Type B pancreatic cell (in vitro differentiated cells): ENCODE measurements around the gene OPA1. TPM values are rescaled to one million over a fixed set of nuclear protein-coding genes. Genes with fewer than 3 reads are reported as not detected.

Experiments used
- DNase-seq: peaks from one replicate; pipeline ENCODE4 v3.0.0; 2021; ENCODE audit warnings: mixed read lengths; ENCODE audit not compliant: unreplicated experiment; ENCODE audit errors: extremely low spot score
- H3K27ac Mint-ChIP-seq: 2 replicates; pipeline ENCODE4 v1.8.0; 2021; ENCODE audit warnings: mild to moderate bottlenecking, mixed read lengths
- H3K27me3 Mint-ChIP-seq: 2 replicates; pipeline ENCODE4 v1.8.0; 2021; ENCODE audit warnings: mixed read lengths
- H3K36me3 Mint-ChIP-seq: 2 replicates; pipeline ENCODE4 v1.8.0; 2021; ENCODE audit warnings: mixed read lengths
- H3K4me1 Mint-ChIP-seq: one replicate; pipeline ENCODE4 v1.8.0; 2021; ENCODE audit warnings: mixed read lengths; ENCODE audit not compliant: unreplicated experiment
- H3K4me3 Mint-ChIP-seq: 2 replicates; pipeline ENCODE4 v1.8.0; 2021; ENCODE audit warnings: mild to moderate bottlenecking, mixed read lengths
- H3K9me3 Mint-ChIP-seq: 2 replicates; pipeline ENCODE4 v1.8.0; 2021; ENCODE audit warnings: mixed read lengths
- long read RNA-seq: library from polyadenylated mRNA; unstranded; transcript quantifications from one replicate; pipeline ENCODE4 v2.0.0, GENCODE V29; 2020
- total RNA-seq: library from RNA; stranded (reverse); gene quantifications from 2 replicates; pipeline ENCODE4 v1.2.1, GENCODE V29; 2021; ENCODE audit warnings: low replicate concordance
- TF ChIP-seq, protein P1 (sequence below): fragments of 200-600 bp; sonication (generic); conservative IDR thresholded peaks from 2 replicates; pipeline ENCODE4 v1.5.0; 2021; ENCODE audit warnings: antibody characterized with exemption, mild to moderate bottlenecking

The OPA1 gene, protein sequence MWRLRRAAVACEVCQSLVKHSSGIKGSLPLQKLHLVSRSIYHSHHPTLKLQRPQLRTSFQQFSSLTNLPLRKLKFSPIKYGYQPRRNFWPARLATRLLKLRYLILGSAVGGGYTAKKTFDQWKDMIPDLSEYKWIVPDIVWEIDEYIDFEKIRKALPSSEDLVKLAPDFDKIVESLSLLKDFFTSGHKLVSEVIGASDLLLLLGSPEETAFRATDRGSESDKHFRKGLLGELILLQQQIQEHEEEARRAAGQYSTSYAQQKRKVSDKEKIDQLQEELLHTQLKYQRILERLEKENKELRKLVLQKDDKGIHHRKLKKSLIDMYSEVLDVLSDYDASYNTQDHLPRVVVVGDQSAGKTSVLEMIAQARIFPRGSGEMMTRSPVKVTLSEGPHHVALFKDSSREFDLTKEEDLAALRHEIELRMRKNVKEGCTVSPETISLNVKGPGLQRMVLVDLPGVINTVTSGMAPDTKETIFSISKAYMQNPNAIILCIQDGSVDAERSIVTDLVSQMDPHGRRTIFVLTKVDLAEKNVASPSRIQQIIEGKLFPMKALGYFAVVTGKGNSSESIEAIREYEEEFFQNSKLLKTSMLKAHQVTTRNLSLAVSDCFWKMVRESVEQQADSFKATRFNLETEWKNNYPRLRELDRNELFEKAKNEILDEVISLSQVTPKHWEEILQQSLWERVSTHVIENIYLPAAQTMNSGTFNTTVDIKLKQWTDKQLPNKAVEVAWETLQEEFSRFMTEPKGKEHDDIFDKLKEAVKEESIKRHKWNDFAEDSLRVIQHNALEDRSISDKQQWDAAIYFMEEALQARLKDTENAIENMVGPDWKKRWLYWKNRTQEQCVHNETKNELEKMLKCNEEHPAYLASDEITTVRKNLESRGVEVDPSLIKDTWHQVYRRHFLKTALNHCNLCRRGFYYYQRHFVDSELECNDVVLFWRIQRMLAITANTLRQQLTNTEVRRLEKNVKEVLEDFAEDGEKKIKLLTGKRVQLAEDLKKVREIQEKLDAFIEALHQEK
- total RNA-seq: 56.5 and 57.7 TPM in 2 replicates
- long read RNA-seq, full-length matches to known transcripts: 42 of 71 reads
- long read RNA-seq, partial matches to known transcripts: 13 of 71 reads
- long read RNA-seq, other reads (novel, unspliced or antisense): 16 of 71 reads

DNA sequence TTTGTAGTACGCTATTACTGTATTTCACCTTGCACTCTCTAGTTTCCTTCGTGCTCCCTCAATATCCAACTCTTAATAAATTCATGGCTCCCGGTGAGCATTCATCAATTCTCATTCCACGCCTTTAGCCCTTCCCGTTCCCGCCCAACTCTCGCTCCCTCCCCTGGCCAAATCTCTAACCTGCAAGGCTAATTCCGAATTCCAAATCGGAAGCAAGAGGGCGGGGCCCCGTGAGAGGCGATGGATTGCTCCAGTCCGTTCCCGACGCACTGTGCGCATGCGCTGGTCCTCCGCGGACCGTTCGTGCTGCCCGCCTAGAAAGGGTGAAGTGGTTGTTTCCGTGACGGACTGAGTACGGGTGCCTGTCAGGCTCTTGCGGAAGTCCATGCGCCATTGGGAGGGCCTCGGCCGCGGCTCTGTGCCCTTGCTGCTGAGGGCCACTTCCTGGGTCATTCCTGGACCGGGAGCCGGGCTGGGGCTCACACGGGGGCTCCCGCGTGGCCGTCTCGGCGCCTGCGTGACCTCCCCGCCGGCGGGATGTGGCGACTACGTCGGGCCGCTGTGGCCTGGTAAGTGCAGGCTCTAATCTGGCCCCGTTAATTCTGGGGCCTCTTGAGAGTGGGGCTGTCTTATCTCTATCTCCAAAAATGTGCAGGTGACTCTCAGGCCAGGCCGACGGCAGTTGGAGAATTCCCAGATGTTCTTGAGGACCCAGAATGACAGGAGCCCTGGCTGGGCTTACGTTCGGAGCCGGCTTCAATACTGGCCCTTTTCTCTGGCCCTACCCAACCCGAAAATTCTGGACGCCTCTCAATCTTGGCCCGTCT is at the start of gene OPA1:
Gene OPA1 (plus strand): TSS at position 368 of the 827 bp plus-strand sequence. CDS start 170 bp downstream, at position 538.
- Mint-ChIP-seq H3K27ac (peak within 1 kb of the TSS; percentile 97), H3K9me3 (no peaks in the 10 kb centered on the region), H3K27me3 (no peaks in the 10 kb centered on the region), H3K4me1 (peaks cover 31% of the 10 kb centered on the region), H3K36me3 (peaks cover 12% of the 10 kb centered on the region), H3K4me3 (peak within 1 kb of the TSS; percentile 98)
- TF ChIP-seq, protein P1, sequence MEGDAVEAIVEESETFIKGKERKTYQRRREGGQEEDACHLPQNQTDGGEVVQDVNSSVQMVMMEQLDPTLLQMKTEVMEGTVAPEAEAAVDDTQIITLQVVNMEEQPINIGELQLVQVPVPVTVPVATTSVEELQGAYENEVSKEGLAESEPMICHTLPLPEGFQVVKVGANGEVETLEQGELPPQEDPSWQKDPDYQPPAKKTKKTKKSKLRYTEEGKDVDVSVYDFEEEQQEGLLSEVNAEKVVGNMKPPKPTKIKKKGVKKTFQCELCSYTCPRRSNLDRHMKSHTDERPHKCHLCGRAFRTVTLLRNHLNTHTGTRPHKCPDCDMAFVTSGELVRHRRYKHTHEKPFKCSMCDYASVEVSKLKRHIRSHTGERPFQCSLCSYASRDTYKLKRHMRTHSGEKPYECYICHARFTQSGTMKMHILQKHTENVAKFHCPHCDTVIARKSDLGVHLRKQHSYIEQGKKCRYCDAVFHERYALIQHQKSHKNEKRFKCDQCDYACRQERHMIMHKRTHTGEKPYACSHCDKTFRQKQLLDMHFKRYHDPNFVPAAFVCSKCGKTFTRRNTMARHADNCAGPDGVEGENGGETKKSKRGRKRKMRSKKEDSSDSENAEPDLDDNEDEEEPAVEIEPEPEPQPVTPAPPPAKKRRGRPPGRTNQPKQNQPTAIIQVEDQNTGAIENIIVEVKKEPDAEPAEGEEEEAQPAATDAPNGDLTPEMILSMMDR: peak; percentile 59
- DNase-seq: peak; percentile 98

DNA sequence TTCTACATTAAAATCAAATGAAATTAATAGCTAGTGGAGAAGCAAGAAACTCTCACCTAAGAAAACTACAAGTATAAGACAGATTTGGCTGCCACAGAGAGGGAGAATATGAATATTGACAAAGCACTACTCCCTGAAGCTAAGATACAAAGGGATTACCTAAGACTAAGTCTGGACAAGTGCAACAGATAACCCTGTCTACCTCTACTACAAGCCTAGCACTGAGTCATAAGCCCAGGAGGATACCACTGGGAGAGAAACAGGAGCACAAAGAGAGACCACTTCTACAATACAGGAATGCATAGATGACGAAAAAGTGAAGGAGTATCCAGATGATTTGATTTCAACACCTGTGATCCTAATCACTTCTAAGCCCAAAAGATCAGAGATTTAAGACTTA is 48.7 kb upstream of the OPA1 start:
- TF ChIP-seq, protein P1: no peak
- H3K27me3 Mint-ChIP-seq: no peaks in the 10 kb centered on the region
- no peak for DNase-seq
- peaks cover 3% of the 10 kb centered on the region for H3K36me3 Mint-ChIP-seq
- no peak overlapping the region for H3K4me3 Mint-ChIP-seq
- H3K9me3 Mint-ChIP-seq: peaks cover 19% of the 10 kb centered on the region
- H3K27ac Mint-ChIP-seq: peak overlapping the region; percentile 12
- H3K4me1 Mint-ChIP-seq: no peaks in the 10 kb centered on the region

DNA sequence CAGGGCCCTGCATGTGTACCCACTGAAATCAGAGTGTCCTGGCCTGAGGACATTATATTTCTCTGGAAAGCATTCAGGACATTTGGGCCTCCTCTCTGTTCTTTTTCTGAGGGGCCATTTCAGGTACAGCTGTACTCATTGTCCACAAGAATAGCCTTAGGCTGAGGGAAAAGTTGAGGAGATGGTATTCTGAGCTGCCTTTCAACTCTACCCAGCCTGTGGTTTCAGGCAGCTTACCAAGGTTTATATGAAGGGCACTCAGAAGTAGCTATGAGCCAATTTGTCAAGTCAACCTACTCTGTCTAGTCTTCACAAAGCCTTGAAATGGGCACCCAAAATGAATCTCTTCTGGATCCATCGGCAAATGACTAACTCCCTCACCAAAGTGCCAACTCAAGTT is 47.7 kb upstream of the OPA1 start:
- Mint-ChIP-seq H3K9me3 (peaks cover 19% of the 10 kb centered on the region), H3K36me3 (peaks cover 3% of the 10 kb centered on the region), H3K27me3 (no peaks in the 10 kb centered on the region), H3K4me3 (no peak overlapping the region), H3K27ac (no peak overlapping the region), H3K4me1 (no peaks in the 10 kb centered on the region)
- DNase-seq: no peak
- TF ChIP-seq, protein P1: no peak

DNA sequence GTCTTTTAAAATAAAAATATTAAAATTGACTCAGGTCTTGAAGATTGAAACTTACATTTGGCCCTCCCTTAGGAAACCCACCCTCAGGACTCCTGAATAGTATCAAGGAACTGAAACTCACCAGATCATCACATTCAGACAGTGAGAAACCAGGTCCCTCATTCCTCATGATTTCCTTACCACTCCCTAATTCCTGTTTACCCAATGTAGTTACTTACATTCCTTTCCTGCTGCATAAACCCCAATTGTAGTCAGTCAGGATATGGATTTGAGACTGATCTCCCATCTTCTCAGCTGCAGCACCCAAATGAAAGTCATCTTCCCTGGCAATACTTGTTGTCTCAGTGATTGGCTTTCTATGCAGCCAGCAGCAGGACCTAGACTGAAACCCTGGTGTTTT is 46.9 kb upstream of the OPA1 start:
- TF ChIP-seq, protein P1: no peak
- no peaks in the 10 kb centered on the region for H3K27me3 Mint-ChIP-seq
- no peak overlapping the region for H3K4me3 Mint-ChIP-seq
- peaks cover 3% of the 10 kb centered on the region for H3K36me3 Mint-ChIP-seq
- peak overlapping the region; percentile 57 for H3K27ac Mint-ChIP-seq
- peaks cover 19% of the 10 kb centered on the region for H3K9me3 Mint-ChIP-seq
- DNase-seq: no peak
- H3K4me1 Mint-ChIP-seq: no peaks in the 10 kb centered on the region

GRCh38 chr3:193548406-193548805 is 44.6 kb upstream of the OPA1 start:
- H3K9me3 Mint-ChIP-seq: peaks cover 17% of the 10 kb centered on the region
- no peak for DNase-seq
- no peaks in the 10 kb centered on the region for H3K27me3 Mint-ChIP-seq
- no peak overlapping the region for H3K27ac Mint-ChIP-seq
- TF ChIP-seq, protein P1: no peak
- H3K4me3 Mint-ChIP-seq: no peak overlapping the region
- peaks cover 4% of the 10 kb centered on the region for H3K4me1 Mint-ChIP-seq
- peaks cover 3% of the 10 kb centered on the region for H3K36me3 Mint-ChIP-seq
